HEK293T (cell line): Measurements from ENCODE around the gene METAP1.

Source experiments
- ARNT ChIP-seq: fragments of 450-650 bp; IDR thresholded peaks from 2 replicates; pipeline ENCODE4 v1.6.1; 2017; ENCODE audit warnings: mild to moderate bottlenecking
- CTBP1 ChIP-seq: fragments of 450-650 bp; IDR thresholded peaks from 2 replicates; pipeline ENCODE4 v1.6.1; 2016; ENCODE audit warnings: borderline replicate concordance
- ELF4 ChIP-seq: fragments of 450-650 bp; IDR thresholded peaks from 2 replicates; pipeline ENCODE4 v1.6.1; 2017; ENCODE audit warnings: antibody characterized with exemption
- FOXA1 ChIP-seq: fragments of 450-650 bp; IDR thresholded peaks from 2 replicates; pipeline ENCODE4 v1.6.1; 2016; ENCODE audit warnings: mild to moderate bottlenecking
- FOXK2 ChIP-seq: fragments of 450-650 bp; IDR thresholded peaks from 2 replicates; pipeline ENCODE4 v1.6.1; 2016; ENCODE audit warnings: mild to moderate bottlenecking
- FOXM1 ChIP-seq: fragments of 450-650 bp; IDR thresholded peaks from 2 replicates; pipeline ENCODE4 v1.6.1; 2017; ENCODE audit warnings: mild to moderate bottlenecking, borderline replicate concordance
- HDGF ChIP-seq: fragments of 450-650 bp; IDR thresholded peaks from 2 replicates; pipeline ENCODE4 v1.6.1; 2017; ENCODE audit warnings: antibody characterized with exemption, borderline replicate concordance
- LEF1 ChIP-seq: fragments of 450-650 bp; IDR thresholded peaks from 2 replicates; pipeline ENCODE4 v1.6.1; 2017; ENCODE audit warnings: mild to moderate bottlenecking, borderline replicate concordance
- SP1 ChIP-seq: fragments of 450-650 bp; IDR thresholded peaks from 2 replicates; pipeline ENCODE4 v1.6.1; 2017
- SUZ12 ChIP-seq: fragments of 450-650 bp; IDR thresholded peaks from 2 replicates; pipeline ENCODE4 v1.6.1; 2016; ENCODE audit warnings: mild to moderate bottlenecking
- TARDBP ChIP-seq: fragments of 450-650 bp; IDR thresholded peaks from 2 replicates; pipeline ENCODE4 v1.6.1; 2016
- ZNF384 ChIP-seq: fragments of 450-650 bp; IDR thresholded peaks from 2 replicates; pipeline ENCODE4 v1.6.1; 2016
- TF ChIP-seq, protein P1 (sequence below): fragments of 450-650 bp; IDR thresholded peaks from 2 replicates; pipeline ENCODE4 v1.6.1; 2016

DNA sequence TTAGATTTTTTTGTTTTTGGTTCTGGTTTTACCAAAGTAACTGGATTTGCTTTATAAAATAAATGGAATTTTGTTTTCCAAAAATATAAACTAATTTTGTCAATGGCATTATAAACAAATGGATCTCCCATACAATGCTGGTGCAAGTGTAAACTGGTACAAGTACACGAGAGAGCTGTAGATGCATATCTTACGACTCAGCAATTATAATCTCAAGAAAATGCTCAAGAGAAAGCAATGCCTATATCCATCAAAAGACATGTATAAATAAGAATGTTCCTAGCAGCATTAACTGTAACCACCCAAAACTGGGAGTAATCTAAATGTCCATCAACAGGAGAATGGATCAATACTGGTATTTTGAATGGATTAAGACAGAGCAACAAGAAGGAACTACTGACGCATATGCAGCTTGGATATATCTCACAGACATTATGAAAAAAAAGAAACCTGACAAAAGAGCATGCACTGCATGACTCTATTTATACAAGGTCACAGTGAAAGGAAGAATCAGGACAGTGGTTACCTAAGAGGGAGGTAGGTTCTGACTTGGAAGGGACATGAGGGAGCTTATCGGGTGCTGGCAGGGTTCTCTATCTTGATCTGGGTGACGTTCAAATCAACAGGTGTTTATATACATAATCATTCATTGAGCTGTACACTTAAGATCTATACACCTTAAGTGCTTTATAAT is 83.6 kb downstream of the METAP1 start:
- TF ChIP-seq LEF1 (no peak), FOXM1 (no peak), FOXK2 (no peak), ZNF384 (no peak), ARNT (no peak), SP1 (no peak), ELF4 (no peak), HDGF (no peak), CTBP1 (no peak), TARDBP (no peak), SUZ12 (no peak), FOXA1 (no peak)
- TF ChIP-seq, protein P1, sequence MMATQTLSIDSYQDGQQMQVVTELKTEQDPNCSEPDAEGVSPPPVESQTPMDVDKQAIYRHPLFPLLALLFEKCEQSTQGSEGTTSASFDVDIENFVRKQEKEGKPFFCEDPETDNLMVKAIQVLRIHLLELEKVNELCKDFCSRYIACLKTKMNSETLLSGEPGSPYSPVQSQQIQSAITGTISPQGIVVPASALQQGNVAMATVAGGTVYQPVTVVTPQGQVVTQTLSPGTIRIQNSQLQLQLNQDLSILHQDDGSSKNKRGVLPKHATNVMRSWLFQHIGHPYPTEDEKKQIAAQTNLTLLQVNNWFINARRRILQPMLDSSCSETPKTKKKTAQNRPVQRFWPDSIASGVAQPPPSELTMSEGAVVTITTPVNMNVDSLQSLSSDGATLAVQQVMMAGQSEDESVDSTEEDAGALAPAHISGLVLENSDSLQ: no peak
